Measurements from ENCODE around the gene GOLM1.

DNA sequence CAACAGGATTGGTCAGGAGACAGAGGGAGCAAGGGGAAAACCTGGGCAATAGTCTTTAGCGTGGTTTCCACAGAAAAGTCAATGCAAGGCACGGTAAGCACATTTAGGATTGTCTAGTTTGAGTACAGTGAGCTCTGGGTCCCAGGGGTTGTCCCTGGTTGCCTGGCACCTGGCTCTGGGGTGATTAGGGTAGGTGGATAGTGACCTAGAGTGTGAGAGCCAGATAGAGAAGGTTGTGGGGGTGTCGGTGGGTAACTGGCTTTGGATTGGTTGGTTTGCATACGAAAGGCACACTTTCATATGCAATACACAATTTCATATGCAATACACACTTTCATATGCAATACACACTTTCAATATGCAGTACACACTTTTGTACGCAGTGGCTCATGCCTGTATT lies 20.1 kb upstream of the GOLM1 start:
- TF ChIP-seq, protein P1, sequence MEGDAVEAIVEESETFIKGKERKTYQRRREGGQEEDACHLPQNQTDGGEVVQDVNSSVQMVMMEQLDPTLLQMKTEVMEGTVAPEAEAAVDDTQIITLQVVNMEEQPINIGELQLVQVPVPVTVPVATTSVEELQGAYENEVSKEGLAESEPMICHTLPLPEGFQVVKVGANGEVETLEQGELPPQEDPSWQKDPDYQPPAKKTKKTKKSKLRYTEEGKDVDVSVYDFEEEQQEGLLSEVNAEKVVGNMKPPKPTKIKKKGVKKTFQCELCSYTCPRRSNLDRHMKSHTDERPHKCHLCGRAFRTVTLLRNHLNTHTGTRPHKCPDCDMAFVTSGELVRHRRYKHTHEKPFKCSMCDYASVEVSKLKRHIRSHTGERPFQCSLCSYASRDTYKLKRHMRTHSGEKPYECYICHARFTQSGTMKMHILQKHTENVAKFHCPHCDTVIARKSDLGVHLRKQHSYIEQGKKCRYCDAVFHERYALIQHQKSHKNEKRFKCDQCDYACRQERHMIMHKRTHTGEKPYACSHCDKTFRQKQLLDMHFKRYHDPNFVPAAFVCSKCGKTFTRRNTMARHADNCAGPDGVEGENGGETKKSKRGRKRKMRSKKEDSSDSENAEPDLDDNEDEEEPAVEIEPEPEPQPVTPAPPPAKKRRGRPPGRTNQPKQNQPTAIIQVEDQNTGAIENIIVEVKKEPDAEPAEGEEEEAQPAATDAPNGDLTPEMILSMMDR (IDR thresholded peaks at IDR 0.05 in 2 of 3, conservative IDR thresholded peaks at IDR 0.05 in 1 of 3; ENCODE audit: control insufficient read depth in 2 of 3, extremely low read depth in 1 of 3, insufficient read depth in 1 of 3, low read depth in 3 of 3, low read length in 3 of 3) = no peak
- TF ChIP-seq, protein P2, sequence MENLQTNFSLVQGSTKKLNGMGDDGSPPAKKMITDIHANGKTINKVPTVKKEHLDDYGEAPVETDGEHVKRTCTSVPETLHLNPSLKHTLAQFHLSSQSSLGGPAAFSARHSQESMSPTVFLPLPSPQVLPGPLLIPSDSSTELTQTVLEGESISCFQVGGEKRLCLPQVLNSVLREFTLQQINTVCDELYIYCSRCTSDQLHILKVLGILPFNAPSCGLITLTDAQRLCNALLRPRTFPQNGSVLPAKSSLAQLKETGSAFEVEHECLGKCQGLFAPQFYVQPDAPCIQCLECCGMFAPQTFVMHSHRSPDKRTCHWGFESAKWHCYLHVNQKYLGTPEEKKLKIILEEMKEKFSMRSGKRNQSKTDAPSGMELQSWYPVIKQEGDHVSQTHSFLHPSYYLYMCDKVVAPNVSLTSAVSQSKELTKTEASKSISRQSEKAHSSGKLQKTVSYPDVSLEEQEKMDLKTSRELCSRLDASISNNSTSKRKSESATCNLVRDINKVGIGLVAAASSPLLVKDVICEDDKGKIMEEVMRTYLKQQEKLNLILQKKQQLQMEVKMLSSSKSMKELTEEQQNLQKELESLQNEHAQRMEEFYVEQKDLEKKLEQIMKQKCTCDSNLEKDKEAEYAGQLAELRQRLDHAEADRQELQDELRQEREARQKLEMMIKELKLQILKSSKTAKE (IDR thresholded peaks at IDR 0.05; ENCODE audit: low read depth, poor library complexity, severe bottlenecking) = no peak
